HG02885 (cell line): ENCODE results near the gene TMED10.

Source experiments
- ATAC-seq: cut with Tn5 transposase; IDR thresholded peaks from one replicate; pipeline ENCODE4 v1.9.1; 2021; ENCODE audit warnings: mild to moderate bottlenecking; ENCODE audit not compliant: unreplicated experiment, poor library complexity

Gene TMED10

GRCh38 chr14:75094896-75095295 is 81.5 kb downstream of the TMED10 start:
- ATAC-seq = no peak

DNA sequence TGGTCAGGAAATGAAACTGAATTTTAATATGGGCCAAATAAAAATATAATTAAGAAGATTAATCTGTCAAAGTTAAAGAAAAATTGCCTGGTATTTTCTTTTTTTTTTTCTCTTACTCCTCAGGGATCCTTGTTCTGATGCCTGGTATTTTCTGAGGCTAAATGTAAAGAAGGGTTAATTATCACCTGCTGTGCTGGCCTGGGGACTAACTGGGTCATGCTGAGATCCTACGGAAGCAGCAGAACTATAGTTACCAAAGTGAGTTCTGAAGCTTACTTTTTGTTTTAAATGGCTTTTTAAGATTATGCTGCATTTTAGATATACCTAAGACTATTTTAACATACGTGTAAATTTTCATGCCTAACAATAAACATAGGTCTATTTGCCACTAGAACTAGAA is 83.7 kb downstream of the TMED10 start:
- no peak for ATAC-seq

- no peak for ATAC-seq
Observed at GRCh38 chr14:75091251-75091650, 85.2 kb downstream of the TMED10 start.

- ATAC-seq = no peak
Observed at GRCh38 chr14:75090353-75090752, 86.1 kb downstream of the TMED10 start.

GRCh38 chr14:75088566-75089373 is 87.6 kb downstream of the TMED10 start:
- ATAC-seq = no peak

GRCh38 chr14:75088153-75088552 is 88.3 kb downstream of the TMED10 start:
- no peak for ATAC-seq

DNA sequence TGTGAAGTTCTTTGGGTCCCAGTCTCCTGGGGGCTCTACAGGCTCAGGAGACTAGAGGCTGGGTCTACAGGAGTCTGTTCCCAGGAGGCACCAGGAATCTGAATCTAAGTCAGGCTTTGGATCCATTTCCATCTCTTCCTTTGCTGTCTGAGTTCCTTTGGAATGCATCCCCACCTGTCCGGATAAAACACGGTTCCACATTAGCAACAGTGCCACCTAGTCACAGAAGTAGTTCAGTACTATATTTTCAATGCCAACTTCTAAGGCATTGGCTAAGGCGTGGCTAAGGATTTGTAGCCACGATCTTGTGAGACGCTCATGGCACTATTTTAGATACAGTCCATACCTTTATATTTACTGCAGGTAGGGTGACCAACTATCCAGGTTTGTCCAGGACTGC is 91.9 kb downstream of the TMED10 start:
- ATAC-seq = no peak

GRCh38 chr14:75083271-75083670 is 93.1 kb downstream of the TMED10 start:
- ATAC-seq = no peak

GRCh38 chr14:75081660-75082229 is 94.7 kb downstream of the TMED10 start:
- no peak for ATAC-seq
